HG03565 (cell line): ENCODE data around the gene KCND1.

Source experiments
- ATAC-seq: cut with Tn5 transposase; IDR thresholded peaks from one replicate; pipeline ENCODE4 v1.9.1; 2021; ENCODE audit warnings: mild to moderate bottlenecking, moderate library complexity; ENCODE audit not compliant: unreplicated experiment

The KCND1 gene

DNA sequence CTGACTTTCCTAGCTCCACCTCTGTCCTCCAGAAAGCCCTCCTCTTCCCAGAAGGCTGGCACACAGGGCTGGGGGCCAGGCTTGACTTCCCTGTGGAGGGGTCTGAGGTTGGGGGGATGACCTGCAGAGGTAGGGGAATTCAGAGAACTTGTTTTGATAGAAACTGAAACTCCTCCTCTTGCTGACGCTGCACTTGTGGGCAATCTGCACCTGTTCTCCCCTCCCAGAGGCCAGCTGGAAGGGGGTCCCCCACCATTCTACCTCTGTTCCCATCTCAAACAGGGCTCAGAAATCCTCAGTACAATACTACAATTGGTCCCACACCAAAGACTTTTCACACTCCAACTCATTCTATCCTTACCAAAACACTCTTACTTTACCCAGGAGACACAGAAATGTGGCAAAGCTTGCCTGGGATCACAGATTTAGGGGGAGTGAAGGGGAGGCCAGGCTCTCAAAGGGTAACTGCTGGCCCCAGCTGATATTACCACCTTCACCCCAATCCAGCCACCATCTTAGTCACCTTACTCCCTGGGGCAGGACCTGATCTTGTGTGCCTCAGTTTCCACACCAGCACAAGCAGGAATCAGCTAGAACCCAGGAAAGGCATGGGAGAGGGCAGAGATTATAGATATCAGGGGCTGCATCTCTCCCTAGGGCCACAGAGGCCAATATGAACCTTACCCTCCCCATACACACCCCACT is 32.8 kb downstream of the KCND1 start:
- ATAC-seq = peak; percentile 40

DNA sequence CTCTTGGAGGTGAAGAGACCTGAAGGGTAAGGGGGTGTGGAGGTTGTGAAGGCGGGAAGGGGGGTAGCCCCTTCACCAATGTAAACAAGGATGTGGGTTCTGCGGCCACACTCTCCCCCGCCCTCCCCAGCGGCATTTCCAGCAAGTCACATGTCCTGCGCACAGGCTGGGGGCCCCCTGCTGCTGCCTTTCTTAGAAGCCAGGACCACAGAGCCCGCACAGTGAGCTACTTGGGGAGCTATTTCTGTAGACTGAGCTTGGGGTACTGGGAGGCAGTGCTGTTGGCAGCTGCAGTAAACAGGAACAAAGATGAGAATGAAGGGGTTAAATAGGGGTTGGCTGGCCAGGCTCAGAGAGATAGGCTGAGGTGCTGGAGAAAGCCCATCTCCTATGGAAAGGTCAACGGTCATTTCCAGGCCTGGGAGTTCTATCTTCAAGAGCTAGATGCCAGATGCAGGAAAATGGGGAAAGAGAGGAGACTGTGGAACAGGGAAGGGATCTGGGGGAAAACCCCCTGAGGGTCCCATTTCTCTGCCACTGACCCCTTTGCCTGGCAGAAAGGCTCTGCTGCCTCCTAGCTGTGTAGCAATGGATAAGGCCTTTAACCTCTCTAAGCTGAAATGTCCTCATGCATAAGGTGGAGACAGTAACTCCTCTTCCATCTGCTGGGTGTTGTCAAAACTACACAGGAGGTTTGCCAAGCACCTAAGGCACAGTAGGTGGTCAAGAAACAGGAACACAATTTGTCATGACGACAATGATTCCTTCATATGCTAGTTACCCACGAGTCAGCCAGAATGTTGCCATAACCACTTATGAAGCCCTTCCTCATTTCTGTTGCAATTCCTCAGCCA is 34.4 kb downstream of the KCND1 start:
- ATAC-seq = peak; percentile 37

DNA sequence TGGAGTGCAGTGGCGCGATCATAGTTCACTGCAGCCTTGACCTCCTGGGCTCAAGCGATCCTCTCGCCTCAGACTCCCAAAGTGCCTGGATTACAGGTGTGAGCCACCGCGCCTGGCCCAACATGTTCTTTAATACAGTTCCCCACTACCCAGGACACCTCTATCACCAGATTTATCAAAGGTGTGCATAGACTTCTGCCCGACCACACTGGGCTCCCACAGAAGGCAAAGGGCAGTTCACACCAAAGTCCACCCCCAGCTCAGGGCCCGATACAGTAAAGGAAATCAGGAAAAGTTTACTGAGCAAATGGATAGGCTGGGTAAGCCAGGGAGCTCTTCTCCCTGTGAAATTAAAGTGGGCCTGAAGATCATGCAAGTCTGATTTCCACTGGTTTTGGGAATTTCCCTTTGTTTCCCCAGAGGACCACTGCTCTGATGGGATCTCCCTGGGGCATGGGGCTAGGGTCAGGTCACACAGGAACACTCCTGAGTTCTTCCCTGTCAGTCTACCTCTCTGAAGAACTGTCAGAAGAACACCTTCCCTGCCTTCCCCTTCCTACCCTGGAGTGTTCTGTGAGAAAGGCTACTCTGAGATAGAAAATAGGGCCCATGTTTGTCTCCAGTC is 35.1 kb downstream of the KCND1 start:
- ATAC-seq = no peak

DNA sequence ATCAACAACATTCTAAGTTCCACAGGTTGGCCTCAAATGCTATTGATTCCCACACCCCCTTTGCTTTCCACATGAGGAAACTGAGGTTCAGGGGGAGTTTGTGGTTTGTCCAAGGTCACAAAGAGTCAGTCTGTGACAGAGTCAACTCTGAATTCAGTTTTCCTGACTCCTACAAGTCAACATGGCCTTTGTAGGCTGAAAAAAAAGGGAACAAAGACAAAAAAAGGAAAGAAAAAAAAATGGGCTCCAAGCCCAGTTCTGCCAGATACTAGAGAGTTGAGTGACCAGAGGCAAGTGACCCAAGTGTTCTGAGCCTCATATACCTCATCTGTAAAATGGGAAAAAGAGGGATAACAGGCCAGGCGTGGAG is 36.4 kb downstream of the KCND1 start:
- ATAC-seq = no peak

DNA sequence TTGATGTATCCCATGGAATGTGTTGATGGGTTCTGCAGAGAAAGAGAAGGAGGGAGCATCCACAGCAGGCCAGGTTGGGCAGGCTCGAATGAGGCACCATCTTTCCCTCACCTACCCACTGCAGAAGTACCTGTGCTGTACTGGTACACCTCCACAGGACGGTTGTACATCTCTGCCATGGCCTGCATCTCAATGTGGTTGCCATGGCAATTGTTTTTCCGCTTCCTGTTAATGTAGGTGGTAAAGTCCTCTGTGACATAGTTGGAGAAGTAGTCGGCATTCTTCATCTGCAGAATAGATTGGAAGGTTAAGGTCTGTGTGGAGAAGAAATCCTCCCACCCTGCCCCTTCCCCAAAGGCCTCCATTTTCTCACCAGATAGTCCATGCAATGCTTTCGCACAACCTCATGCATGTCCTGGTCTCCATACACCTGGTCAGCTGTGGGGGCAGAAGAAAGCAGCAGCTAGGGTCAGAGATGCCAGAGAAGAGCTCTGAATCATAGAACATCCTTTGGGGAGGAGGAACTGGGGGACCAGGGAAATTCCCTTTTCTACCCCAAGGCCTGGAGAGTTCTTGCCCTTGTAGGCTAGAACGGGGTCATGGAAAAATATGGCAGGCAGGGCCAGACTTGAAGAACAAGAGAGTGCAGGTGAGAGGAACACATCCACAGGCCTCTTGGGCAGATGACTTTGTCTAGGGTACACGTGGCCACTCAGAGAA is 36.9 kb downstream of the KCND1 start:
- no peak for ATAC-seq

DNA sequence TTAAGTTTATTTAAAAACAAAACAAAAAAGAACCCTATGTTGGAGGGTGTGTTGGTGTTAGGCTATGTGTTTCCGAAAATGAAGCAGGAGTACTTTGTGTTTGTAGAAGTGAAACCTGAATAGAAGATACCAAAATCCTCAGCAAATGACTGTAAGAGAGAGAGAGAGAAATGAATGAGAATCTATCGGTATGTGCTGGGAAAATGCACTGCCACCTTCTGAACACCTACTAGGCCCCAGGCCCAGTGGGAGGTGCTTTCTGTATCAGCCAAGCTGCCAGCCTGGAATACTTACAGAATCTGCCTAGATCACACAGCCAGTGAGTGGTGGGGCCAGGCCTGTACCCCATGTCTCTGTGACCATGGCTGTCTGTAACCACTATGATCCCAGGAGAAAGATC is 37.9 kb downstream of the KCND1 start:
- no peak for ATAC-seq

DNA sequence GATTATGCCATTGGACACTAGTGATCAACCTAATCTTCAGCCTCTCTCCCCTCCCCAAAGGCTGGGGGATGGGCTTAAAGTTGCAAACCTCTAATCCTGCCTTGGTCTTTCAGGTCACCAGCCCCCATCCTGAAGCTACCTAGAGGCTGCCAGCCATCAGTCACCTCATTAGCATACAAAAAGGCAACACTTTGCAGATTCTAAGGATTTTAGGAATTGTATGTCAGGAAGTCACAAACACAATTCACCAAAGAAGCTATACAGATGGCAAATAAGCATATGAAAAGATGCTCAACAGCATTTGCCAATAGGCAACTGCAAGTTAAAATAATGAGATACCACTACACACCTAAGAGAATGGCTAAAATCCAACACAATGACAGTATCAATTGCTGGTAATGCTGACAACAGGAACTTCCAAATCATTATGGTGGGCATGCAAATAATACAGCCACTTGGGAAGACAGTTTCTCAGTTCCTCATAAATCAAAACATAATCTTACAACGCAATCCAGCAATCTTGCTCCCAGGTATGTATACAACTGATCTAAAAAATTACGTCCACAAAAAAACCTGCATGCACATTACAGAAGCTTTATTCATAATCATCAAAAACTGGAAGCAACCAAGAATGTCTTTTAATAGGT is 43.8 kb downstream of the KCND1 start:
- ATAC-seq = no peak

DNA sequence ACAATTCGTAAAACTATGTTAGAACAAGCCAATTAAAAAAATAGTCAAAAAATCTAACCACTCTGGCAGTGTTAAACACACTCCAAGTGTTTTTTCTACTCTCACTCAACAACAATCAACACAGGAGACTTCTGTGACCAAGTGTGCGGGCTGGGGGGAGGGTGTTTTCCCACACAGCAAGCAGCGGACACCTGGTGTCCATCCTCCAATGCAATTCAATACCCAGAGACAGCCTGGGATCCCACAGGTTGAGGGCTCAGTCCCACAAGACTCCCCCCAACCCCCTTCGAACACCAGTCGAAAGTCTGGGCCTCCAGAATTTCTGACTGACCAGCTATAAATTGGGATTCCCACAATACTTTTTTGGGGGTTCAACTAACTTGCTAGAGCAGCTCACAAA is 44.5 kb downstream of the KCND1 start:
- ATAC-seq = no peak

DNA sequence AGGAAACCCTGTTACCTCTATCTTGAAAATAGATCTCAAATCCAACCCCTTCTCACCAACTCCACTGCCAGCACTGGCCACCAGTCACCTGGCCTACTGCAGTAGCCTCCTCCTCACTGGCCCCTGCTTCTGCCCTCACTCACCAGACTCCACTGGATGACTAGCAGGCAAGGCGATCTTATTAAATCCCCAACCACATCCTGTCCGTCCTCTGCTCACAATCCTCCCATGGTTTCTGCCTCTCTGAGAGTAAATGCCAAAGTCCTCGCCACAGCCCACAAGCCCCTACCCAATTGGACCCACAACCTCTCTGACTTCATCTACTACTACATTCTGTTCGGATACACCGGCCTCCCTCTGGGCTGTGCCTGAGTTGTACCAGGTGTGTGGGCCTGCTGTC is 47.4 kb downstream of the KCND1 start:
- no peak for ATAC-seq

DNA sequence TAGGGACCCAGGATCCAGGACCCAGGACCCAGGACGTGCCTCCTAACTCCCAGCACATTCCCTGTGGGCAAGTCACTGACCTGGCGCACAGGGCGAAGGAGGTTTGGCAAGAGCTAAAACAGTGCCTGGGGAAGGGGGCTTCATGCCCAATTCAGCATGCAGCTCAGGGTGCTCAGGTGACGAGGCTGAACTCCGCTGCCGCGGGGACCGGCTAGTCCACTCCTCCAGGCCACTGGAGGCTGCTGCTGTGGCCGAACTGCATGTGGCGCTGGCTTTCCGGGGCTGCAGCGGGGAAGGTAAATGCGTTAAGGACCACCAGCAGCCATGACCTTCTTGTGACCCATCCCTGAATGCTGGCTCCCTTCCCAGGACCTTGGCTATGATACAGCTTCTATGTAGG is 47.9 kb downstream of the KCND1 start:
- ATAC-seq = no peak

DNA sequence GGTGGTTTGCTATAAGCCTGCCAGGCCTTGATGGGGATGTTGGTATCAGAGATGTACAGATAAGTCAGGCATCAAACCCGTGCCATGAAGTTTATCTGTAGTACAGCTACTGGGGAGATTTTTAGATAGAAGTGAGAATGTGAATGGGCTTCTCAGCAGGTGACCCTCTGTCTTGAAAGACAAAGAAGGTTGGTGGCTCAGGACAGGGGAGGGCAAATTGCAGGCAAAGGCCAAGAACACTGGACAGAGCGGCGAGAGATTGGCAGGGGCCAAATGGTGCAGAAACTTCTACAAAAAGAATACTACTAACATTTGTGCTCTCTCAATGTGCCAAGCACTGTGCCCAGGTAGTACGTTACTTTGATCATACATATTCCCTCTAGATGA is 50.9 kb downstream of the KCND1 start:
- no peak for ATAC-seq

DNA sequence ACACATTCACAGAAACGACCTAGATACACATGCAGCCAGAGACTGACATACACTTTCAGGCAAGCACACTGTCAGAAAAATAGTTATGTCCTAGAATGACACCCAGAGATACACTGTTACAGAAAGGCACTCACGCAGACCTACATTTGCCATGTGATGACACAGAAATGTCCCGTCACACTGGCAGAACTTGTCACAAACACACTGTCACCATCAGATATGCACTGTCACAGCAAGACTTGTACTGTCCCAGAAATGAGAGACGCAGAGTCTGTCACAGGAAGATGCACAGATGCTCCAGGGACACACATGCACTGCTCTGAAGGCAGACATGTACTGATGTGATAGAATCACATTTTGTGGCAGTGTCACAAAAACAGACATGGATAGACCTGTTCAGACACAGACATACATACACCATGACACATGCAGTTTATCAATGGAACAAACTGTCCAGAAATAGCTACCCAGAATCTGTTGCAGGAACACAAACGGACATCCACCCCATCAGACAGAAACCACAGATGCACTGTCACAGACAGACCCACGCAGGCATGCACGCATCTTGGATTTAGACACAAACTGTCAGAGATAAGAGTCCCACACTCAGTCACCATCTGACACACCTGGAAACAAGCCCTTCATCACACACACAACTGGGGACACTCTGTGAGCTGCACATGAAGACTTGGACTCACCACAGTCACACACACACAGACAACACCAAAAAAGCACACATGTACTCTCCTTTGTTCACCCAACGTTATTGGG is 51.5 kb downstream of the KCND1 start:
- no peak for ATAC-seq

DNA sequence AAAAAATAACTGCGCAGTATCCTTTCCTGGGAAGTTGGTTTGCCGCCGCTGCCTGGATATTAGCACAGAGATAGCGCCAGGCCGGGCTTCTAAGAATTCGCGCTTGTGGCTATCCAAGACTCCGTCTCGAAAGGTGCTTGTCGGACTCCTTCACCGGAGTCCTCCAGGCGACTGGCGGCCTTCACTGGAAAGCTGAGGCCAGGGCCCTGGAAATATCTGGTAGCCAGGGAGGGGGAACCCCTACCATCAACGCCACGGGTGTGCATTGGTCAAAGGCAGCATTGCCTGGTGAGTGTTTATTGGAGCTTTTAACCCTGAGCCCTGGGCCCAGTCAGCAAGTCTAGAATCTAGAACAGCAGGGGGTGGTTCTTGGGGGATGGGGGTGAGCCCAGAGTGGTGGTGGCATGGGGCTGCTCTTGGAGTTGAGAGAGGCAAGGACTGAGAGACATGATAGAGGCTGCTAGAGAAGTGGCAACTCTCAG is 52.2 kb downstream of the KCND1 start:
- no peak for ATAC-seq

DNA sequence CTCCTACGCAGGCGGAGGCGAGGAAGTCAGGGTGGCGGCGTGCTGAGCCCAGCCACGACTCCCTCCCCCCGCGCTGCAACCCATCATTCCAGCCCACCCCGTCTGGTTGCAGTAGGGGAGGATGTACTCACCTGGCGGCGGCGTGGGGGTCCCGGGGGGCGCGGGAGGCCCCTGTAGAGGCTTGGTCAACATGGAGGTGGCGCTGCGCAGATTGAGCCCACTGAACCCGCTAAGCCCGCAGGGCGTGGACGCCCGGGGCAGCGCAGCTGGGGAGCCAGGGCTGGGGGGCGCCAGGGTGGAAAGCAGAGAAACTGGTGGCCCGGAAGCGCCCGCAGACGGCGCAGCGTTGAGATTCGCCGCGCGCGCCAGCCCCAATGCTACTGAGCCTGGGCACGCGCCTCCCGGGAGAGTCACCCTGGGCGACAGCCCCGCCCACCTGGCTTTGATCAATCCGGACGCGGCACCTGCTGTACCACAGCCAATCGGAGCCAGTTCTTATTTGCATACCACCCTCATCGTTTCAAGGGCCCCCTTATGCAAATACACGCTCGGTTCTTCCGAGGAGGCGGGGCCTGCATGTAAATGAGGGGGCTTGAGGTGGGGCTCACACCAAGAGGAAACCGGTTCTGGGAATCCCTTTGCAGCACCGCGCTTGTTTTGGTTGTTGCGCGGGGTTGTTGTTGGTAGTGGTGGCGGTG is 52.9 kb downstream of the KCND1 start, which contains the start of gene PIM2:
Gene PIM2 (minus strand): TSS at position 382 of the 698 bp plus-strand sequence. CDS start 190 bp downstream, at position 192.
- ATAC-seq = peak; percentile 66

DNA sequence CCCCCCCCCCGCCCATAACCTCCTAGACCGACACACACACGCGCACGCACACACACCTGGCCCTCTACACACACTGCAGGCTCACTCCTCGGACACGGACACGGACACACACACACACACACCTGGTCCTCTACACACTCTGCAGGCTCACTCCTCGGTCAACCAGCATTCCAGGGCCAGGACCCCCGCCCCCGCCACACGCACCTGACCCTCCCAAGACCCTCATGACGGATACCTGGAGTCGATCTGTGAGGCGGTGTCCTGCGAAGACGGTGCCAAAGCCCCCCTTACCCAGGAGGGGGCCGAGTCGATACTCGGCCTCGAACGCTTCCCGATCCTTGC is 53.4 kb downstream of the KCND1 start:
- no peak for ATAC-seq

DNA sequence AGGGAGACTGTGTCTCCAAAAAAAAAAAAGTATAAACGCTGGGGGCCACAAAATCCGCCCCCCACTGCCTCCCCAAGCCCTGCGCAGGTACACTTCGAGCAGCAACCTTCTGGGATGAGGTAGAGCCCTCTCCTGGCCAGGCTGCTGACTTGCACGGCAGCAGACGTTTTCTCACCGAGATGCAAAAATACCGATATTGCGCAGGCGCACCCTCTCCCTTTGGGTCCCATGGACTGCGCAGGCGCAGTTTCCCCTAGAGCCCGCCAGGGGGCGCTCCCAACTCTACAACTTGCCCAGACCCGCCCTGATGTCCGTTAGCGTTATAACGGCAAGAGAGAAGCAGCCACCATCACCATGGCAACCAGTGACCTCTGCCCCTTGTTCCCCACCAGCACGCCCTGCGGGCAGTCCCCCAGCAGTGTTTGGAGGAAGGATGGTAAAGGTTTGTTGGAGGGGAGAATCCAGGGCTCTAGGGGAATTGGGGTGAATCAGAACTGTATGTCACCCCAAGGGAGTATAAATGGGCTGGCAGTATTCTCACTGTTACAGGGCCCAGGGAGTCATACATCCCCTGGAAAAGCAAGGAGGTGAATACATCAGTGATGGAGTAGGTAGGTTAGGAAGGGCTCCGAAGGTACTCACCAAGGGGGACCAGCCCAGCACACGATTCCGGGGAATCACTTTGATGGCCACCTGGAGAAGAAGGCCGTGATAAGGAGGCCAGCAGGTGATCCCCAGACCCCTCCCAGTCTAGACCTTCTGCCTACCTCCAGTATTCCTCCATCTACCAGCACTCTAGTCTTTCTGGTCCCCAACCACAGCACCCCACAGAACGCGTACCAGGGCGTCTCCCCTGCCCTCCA is 54.3 kb downstream of the KCND1 start:
- peak; percentile 36 for ATAC-seq

DNA sequence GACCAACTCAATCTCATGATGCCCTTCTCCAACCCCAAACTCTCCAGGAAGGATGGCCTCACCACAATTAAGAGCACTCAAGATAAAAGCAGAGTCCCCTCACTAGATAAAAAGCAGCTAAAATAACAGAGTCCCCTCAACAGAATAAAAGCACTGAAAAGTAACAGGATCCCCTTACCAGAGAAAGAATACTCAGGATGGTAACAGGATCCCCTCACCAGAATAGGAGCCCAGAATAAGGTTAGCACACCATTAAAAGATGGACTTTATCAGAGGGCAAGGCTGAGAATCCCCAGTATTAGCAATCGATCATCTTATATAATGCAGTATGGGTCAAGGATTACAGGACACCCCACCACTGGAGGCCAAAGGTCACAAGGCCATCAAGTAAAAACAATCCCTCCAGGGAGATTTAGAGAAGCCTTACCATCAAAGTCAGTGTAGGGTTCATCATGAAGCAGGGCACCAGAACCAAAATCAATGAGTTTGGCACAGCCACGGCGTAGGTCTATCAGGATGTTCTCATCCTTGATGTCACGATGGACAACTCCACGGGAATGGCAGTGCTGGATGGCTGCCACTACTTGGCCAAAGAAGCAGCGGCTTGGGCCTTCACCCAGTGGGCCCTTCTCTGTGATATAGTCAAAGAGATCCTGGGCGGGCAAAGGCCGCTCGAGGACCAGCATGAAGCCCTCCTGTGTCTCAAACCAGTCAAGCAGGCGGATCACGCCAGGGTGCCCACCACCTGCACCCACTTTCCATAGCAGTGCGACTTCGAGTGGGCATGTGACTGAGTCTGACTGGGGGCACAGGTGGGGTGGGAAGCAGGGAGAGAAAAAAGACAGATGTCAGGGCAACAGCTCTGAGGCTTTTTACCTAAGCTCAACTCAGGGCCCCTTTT is 56.8 kb downstream of the KCND1 start:
- no peak for ATAC-seq
